NCI-H2227 (cell line): Measurements from ENCODE around the gene TRIM38.
"Not testable (repeated sequence)": the region's sequence is repeated elsewhere in the genome, so short reads cannot be mapped to it uniquely, and the experiment has no call there.

Experiments
- DNase-seq: peaks from one replicate; lab custom pipeline; 2025; ENCODE audit not compliant: unreplicated experiment; lab: John Stamatoyannopoulos, UW

TRIM38 gene

GRCh38 chr6:25971187-25971821 lies 8.7 kb downstream of the TRIM38 start:
- DNase-seq: no peak

DNA sequence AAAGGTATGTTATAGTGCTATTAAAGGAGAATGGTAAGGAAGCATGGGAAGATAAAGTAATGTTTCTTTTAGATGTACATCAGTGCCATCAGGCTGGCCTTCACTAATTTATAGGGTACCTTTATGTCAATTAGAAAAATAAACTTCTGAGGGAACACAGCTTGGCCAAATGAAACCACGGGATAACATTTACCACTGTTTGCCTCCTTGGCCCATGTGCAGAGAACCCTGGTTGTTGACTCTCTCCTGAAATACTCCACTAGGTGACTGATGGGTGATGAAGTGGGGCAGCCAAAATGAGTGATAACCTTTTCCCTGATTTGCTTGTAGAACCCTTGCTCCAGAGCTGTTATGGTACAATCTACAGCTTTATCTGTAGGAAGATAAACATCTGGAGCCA lies 9.5 kb downstream of the TRIM38 start:
- DNase-seq: no peak

- no peak for DNase-seq
These were observed 10.3 kb downstream of the TRIM38 start for GRCh38 chr6:25972902-25973301.

GRCh38 chr6:25973923-25974555 lies 11.4 kb downstream of the TRIM38 start:
- DNase-seq: no peak

DNA sequence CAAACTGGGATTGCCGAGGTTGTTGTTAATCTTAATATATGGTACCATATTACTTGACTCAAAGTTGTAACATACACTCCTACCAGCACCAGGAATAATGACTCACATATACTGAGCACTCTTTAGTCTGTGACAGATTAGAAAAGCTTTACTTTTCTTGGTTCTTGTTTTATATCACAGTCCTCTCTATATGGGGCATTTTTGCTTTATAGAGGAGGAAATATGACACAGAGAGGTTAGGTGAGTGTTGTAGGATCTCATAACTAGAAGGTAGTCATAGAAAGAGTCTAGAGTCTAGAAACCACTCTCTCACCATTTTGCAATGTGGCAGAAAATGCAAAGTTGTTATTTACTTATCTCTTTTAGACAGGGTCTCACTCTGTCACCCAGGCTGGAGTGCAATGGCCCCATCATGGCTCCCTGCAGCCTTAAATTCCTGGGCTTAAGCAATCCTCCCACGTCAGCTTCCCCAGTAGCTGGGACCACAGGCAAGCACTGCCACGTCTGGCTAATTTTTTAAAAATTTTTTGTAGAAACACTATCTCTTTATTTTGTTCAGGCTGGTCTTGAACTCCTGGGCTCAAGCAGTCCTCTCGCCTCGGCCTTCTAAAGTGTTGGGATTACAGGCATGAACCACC lies 13.4 kb downstream of the TRIM38 start:
- DNase-seq: no peak

DNA sequence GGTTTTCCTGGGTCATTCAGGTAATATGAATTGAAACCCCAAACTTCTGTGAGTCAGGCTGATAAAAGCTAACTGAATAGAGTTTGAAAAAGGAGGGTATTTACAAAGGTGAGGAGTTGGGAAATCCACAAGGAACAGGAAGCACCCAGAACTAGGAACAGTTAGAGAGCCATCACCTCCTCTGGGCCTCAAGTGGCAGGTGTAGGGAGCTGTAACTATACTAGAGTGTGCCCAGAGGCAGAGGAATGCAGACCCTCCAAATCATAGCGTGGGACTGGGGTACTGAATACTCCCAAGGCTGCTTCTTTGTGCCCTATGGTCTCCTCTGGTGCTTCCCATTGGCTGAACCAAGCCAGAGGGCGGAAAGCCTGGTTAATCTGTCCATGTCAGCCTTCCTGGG lies 18.3 kb downstream of the TRIM38 start:
- DNase-seq: no peak

DNA sequence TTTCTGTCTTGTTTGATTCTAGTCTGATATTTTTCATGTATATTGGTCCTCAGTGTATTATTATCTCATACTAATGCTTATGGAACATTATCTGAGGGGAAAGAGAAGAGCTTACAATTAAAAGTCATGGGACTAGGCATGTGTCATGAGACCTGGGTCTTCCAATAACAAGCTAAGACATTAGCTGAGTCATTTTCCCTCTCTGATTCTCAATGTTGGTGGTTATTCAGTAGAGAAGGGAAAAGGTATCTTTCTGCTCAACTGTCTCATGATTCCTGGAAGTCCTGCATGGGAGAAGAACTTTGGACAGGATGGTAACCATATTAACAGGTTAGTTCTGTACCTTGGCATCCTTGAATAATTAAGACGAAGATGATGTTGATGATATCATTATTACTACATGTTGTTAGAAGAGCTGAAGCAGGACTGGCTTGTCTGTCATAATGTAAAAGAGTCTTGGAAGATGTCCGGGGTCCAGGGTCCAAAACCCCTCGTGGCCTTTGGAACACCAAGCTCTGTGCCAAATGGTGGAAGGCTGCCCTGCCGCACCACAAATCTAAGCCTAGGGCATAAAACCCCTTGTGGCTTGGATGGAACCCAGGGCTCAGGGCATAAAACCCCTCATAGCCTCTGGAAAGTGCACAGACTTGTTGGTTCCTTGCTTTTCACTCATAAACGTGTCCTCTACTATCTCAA lies 19.1 kb downstream of the TRIM38 start:
- DNase-seq: no peak

DNA sequence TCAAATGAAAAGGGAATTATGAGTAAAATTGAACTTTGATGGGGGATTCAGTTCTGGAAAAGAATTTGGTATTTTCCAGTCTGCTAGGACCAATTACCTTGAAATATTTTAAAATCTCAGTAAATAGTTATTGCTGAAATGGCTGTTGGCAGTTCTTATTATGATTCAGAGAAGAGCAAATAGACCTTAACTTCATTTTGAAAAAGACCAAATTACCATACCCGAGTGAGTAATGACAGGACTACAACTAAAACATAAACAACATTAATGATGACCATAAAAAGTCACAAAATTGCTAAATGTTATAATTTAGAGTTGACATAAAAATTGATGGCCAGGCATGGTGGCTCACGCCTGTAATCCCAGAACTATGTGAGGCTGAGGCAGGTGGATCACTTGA lies 21.7 kb downstream of the TRIM38 start:
- DNase-seq: no peak

DNA sequence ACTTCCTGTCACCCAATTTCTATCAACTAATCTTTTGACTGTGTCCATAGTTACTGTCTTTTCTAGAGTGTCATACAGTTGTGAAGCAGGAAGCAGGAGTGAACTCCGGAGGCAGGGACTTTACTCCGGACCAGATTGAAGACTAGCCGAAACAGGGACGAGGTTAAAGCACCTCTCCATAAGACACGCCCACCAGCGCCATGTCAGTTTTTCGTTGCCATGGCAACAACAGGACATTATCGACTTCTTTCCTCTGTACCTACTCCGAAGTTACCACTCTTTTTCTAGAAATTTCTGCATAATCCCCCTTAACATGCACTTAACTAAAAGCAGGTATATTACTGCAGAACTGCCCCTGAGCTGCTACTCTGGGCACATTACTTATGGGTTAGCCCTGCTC lies 25.2 kb downstream of the TRIM38 start:
- no peak for DNase-seq

DNA sequence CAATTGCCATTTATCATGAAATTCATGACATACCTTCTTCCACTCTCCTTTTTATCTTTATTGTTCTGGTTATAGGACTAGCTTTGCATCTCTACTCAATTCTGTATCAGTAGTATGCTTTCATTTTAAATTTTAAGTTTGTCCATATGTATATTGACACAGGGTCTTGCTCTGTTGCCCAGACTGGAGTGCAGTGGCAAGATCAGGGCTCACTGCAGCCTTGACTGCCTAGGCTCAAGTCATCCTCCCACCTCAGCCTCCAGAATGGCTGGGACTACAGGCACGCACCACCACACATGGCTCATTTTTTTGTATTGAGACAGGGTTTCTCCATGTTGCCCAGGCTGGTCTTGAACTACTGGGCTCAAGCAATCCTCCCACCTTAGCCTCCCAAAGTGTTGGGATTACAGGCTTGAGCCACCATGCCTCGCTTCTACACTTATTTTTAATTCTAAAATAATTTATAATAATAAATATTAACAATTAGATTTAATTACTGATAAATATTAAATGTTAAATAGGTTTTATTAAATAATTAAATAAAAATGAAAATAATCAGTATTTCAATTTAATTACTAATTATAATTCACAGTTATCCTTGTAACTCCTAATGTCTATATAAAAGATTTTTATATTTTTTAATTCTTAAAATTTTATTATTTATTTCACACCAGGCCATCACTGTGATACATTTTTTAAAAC lies 27.7 kb downstream of the TRIM38 start:
- DNase-seq: no peak

- DNase-seq: peak; percentile 78
These were observed 29.3 kb downstream of the TRIM38 start for GRCh38 chr6:25991785-25992412.

DNA sequence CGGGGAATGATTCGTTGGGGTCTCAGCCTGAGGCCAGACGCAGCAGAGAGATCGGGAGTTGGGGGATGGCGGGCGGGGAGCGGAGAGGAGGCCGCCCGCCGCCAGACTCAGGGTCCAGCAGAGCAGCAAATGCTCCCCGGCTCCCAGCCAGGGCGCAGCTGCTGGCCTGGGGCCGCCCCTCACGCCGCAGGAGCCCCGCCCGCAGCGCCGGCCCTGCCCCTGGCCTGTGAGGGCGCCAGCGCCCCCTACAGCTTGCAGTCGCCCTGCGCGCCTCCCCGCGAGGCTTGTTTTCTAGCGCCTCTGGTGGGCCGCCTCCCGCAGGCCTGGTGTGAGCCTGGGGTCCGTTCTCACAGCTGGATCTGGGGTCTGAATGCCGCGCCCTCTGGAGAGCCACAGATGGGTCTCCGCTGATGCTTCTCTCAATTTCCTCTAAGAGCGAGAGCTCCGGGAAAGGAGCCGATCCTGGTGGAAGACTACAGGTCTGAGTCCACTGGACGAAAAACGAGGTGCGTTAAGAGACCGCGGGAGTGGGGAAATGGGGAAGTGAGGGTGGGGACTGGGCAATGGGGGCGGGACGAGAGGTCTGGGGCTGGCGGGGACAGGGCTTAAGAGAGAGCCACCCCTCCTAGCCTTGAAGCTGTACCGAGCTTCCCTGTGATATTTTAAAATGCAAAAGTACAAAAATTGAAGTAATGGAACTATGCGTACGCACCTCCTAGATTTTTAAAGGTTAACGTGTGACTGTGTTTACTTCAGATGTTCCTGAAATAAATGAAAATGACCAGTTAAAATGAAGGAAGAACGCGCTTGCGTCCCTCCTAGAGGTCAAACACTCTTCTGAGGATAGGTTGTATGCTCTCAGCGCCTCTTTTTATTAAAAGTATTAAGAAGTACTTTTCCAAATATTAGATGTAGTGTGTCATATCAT lies 30.1 kb downstream of the TRIM38 start:
- DNase-seq: peak; percentile 98

- not testable (repeated sequence) for DNase-seq
These were observed 30.7 kb downstream of the TRIM38 start for GRCh38 chr6:25993341-25993684.

- no peak for DNase-seq
These were observed 32.9 kb downstream of the TRIM38 start for GRCh38 chr6:25995507-25995906.

- no peak for DNase-seq
These were observed 35.3 kb downstream of the TRIM38 start for GRCh38 chr6:25997921-25998320.

GRCh38 chr6:25998379-25998778 lies 35.8 kb downstream of the TRIM38 start:
- DNase-seq: no peak

GRCh38 chr6:25999225-25999624 lies 36.6 kb downstream of the TRIM38 start:
- not testable (repeated sequence) for DNase-seq

GRCh38 chr6:26000366-26001144 lies 38.0 kb downstream of the TRIM38 start:
- no peak for DNase-seq

GRCh38 chr6:26003102-26003694 lies 40.6 kb downstream of the TRIM38 start:
- DNase-seq: peak; percentile 77
